Measurements from ENCODE around the gene ABTB2. TPM values are rescaled to one million over a fixed set of nuclear protein-coding genes. Genes with fewer than 3 reads are reported as not detected.
A peak's percentile ranks its signal among the peaks of the same experiment; 100 is the strongest.

Gene ABTB2
- total RNA-seq, 1 experiment from 2014 or later, result 3.1 TPM

DNA sequence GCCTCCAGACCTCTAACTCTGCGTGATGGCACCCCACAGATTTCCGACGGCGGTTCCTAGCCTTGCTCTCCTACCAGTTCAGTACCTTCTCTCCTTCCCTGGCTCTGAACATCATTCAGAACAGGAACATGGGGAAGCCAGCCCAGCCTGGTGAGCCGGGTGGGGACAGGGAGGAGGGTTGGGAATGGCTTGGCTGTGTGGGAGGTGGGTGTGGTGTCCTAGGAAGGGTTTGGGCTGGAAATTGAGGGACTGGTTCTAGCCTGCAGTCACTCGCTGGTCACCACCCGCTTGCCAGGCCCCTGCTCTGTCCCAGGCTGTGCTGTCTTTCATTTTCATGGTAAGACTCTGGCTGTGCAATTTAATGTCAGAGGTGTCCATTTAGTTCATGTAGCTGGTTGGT lies 218.5 kb downstream of the ABTB2 start:
- POLR2A ChIA-PET, result no interaction called here
- TF ChIP-seq, protein P1, sequence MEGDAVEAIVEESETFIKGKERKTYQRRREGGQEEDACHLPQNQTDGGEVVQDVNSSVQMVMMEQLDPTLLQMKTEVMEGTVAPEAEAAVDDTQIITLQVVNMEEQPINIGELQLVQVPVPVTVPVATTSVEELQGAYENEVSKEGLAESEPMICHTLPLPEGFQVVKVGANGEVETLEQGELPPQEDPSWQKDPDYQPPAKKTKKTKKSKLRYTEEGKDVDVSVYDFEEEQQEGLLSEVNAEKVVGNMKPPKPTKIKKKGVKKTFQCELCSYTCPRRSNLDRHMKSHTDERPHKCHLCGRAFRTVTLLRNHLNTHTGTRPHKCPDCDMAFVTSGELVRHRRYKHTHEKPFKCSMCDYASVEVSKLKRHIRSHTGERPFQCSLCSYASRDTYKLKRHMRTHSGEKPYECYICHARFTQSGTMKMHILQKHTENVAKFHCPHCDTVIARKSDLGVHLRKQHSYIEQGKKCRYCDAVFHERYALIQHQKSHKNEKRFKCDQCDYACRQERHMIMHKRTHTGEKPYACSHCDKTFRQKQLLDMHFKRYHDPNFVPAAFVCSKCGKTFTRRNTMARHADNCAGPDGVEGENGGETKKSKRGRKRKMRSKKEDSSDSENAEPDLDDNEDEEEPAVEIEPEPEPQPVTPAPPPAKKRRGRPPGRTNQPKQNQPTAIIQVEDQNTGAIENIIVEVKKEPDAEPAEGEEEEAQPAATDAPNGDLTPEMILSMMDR (IDR thresholded peaks at IDR 0.05; ENCODE audit: unreplicated experiment), result no peak
- H3K36me3 Mint-ChIP-seq (ENCODE audit: insufficient read depth, unreplicated experiment), result peaks cover 79% of the 10 kb centered on the region
- DNase-seq (ENCODE audit: unreplicated experiment), result no peak
- H3K4me1 Mint-ChIP-seq (ENCODE audit: insufficient read depth, unreplicated experiment), result no peaks in the 10 kb centered on the region
- intact Hi-C loops (cut with micrococcal nuclease), result no loop called here
- BruUV-seq (replicated peaks), result no TSS peak
- H3K9me3 Mint-ChIP-seq (ENCODE audit: unreplicated experiment), result no peaks in the 10 kb centered on the region
- H3K4me3 Mint-ChIP-seq (ENCODE audit: unreplicated experiment), result no peak overlapping the region
- H3K27me3 Mint-ChIP-seq (ENCODE audit: insufficient read depth, unreplicated experiment), result no peaks in the 10 kb centered on the region
- peak overlapping the region; percentile 52 for H3K27ac Mint-ChIP-seq (ENCODE audit: low read depth, unreplicated experiment)
- CTCF ChIA-PET, result no interaction called here

DNA sequence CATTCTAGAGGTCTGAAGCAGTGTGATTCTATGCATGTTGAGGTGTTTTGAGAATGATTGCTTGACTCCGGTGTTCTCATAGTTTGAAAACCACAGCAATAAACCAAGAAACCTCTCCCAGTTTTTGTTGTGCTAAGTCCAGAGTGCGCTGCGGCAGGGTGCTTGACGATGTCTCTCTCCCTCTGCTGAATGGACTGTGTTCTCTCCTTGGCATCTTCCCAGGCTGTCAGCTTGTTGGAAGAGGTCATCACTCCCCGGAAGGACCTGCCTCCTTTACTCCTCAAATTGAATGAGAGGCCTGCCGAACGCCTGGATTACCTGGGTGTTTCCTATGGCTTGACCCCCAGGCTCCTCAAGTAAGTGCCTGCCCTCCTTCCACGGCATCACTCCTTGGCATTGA lies 221.4 kb downstream of the ABTB2 start:
- H3K4me3 Mint-ChIP-seq (ENCODE audit: unreplicated experiment), result no peak overlapping the region
- CTCF ChIA-PET, result interaction anchor here (0.7 to 1.3 kb wide), 3 partner anchors 10 to 158 kb away, joined by 3 to 6 read pairs (median 3); no protein-coding TSS in a partner anchor
- BruUV-seq (replicated peaks), result no TSS peak
- no peaks in the 10 kb centered on the region for H3K27me3 Mint-ChIP-seq (ENCODE audit: insufficient read depth, unreplicated experiment)
- no peaks in the 10 kb centered on the region for H3K4me1 Mint-ChIP-seq (ENCODE audit: insufficient read depth, unreplicated experiment)
- no peaks in the 10 kb centered on the region for H3K9me3 Mint-ChIP-seq (ENCODE audit: unreplicated experiment)
- POLR2A ChIA-PET, result no interaction called here
- intact Hi-C loops (cut with micrococcal nuclease), result no loop called here
- peaks cover 79% of the 10 kb centered on the region for H3K36me3 Mint-ChIP-seq (ENCODE audit: insufficient read depth, unreplicated experiment)
- TF ChIP-seq, protein P1 (IDR thresholded peaks at IDR 0.05; ENCODE audit: unreplicated experiment), result no peak
- no peak overlapping the region for H3K27ac Mint-ChIP-seq (ENCODE audit: low read depth, unreplicated experiment)
- DNase-seq (ENCODE audit: unreplicated experiment), result no peak

DNA sequence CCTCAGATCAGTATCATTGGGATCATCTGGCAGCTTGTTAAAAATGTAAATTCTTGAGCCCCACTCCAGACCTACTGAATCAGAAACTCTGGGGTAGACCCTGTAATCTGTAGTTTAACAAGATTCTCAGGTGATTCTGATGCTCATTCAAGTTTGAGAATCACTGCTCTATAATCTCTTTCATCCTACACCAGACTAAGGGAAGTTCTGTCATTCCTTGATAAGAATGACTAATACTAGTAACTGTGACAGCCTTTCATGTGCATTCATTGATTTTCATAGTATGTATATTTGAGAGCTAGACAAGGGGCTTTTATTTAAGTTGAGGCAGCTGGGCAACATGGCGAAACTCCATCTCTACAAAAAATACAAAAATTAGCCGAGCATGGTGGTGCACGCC lies 222.4 kb downstream of the ABTB2 start:
- TF ChIP-seq, protein P1 (IDR thresholded peaks at IDR 0.05; ENCODE audit: unreplicated experiment), result no peak
- Mint-ChIP-seq H3K9me3 (ENCODE audit: unreplicated experiment) (no peaks in the 10 kb centered on the region), H3K27ac (ENCODE audit: low read depth, unreplicated experiment) (no peak overlapping the region), H3K4me1 (ENCODE audit: insufficient read depth, unreplicated experiment) (no peaks in the 10 kb centered on the region), H3K36me3 (ENCODE audit: insufficient read depth, unreplicated experiment) (peaks cover 81% of the 10 kb centered on the region), H3K4me3 (ENCODE audit: unreplicated experiment) (no peak overlapping the region), H3K27me3 (ENCODE audit: insufficient read depth, unreplicated experiment) (no peaks in the 10 kb centered on the region)
- intact Hi-C loops (cut with micrococcal nuclease), result no loop called here
- DNase-seq (ENCODE audit: unreplicated experiment), result no peak
- ChIA-PET CTCF (interaction anchor here (0.9 kb wide), 1 partner anchor 60 kb away, joined by 3 read pairs; no protein-coding TSS in a partner anchor), POLR2A (no interaction called here)
- BruUV-seq (replicated peaks), result no TSS peak

DNA sequence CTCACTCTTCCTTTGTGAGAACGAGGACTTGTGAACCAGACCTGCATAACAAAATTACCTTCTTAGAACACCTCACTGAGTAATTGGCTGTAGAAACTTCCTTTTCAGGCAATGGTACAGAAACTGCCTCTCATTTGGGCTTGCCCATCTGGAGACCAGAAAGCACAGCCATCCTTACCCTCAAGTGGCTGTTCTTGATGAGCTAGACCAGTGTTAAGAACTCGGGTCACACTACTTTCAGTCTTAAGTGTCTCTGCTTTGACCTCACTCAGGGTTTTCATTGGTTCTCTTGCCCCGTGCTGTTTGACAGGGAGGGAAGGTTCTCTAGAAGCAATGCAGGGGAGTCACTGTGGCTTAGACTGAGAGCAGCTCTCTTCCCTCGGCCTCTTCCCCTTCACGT lies 223.0 kb downstream of the ABTB2 start:
- Mint-ChIP-seq H3K36me3 (ENCODE audit: insufficient read depth, unreplicated experiment) (peaks cover 86% of the 10 kb centered on the region), H3K4me3 (ENCODE audit: unreplicated experiment) (no peak overlapping the region), H3K4me1 (ENCODE audit: insufficient read depth, unreplicated experiment) (no peaks in the 10 kb centered on the region), H3K9me3 (ENCODE audit: unreplicated experiment) (no peaks in the 10 kb centered on the region), H3K27me3 (ENCODE audit: insufficient read depth, unreplicated experiment) (no peaks in the 10 kb centered on the region), H3K27ac (ENCODE audit: low read depth, unreplicated experiment) (no peak overlapping the region)
- TF ChIP-seq, protein P1 (IDR thresholded peaks at IDR 0.05; ENCODE audit: unreplicated experiment), result no peak
- BruUV-seq (replicated peaks), result no TSS peak
- intact Hi-C loops (cut with micrococcal nuclease), result no loop called here
- POLR2A ChIA-PET, result interaction anchor here (1.0 kb wide), 1 partner anchor 28 kb away, joined by 3 read pairs; no protein-coding TSS in a partner anchor
- DNase-seq (ENCODE audit: unreplicated experiment), result no peak
- CTCF ChIA-PET, result interaction anchor here (0.7 to 0.9 kb wide), 2 partner anchors 59 to 61 kb away, joined by 3 read pairs; no protein-coding TSS in a partner anchor

All from MCF 10A (cell line).